Measurements from ENCODE around the gene LMO7. TPM values are rescaled to one million over a fixed set of nuclear protein-coding genes. Genes with fewer than 3 reads are reported as not detected.
"Not testable (repeated sequence)": the region's sequence is repeated elsewhere in the genome, so short reads cannot be mapped to it uniquely, and the experiment has no call there.

The LMO7 gene
- total RNA-seq, 1 donor from 2014 or later = 480 TPM

DNA sequence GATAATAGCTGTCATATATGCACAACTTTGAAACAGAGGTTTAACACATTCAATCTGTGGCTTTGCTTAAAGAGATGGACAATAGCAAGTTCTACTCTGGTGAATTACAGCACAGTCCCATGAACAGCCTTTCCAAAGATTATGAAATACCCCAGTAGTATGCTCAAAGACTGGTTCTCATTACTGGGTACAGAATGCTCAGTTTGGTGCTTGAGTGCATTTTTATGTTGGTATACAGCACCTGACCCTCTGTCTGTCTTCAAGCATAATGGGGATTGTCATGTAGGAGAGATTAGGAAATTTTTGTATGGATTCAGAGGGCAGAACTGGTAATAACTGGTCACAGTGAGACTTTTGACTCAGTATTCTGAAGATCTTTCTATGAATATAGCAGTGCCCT lies 7.6 kb downstream of the LMO7 start:
- ATAC-seq (no peak), DNase-seq (no peak)
- intact Hi-C loops (cut with micrococcal nuclease) = no loop called here

DNA sequence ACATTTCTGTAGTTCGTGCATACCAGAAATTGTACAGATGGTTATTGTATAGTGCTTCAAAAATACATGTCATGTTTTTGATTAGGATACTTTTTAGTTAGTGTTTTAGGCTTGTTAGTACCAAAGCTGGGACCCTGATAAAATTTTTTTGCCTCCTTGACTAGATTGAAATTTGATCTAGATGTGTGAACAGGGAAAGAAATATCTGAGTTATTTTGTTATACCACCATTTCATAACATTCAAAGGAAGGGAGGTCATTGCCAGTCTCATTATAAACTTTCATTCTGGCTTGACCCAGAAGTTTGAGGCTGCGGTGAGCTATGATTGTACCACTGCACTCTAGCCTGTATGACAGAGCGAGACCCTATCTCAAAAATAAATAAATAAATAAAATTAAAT lies 9.0 kb downstream of the LMO7 start:
- intact Hi-C loops (cut with micrococcal nuclease) = no loop called here
- ATAC-seq (no peak), DNase-seq (no peak)

DNA sequence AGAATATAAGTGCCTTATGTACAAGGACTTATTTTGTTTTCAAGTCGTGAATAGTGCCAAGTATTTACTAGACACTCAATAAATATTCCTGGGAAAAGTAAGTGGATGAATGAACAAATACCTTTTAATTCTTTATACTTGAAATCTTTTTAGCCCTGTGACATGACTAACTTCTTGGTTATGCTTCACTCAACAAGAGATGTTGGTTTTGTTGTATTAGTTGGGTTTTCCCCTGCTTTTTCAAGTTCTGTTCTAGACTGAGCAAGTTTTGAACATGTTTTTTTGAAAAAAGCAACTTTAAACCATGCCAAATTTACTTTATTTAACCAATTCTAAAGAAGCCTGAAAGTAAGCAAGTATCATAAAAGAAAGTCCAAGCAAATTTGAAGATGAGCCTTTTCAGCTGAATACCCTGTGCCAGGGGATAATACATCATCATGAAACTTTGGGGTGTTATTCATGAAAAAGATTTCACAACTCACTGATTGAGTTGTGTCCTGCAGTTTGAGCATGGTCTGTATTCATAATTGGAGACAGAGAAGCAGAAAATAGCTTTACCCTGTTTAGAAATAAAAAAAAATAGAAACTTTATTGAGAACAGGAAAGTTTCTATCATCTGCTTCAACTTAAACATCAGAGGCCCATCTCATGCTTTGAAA lies 11.1 kb downstream of the LMO7 start:
- intact Hi-C loops (cut with micrococcal nuclease) = no loop called here
- DNase-seq (no peak), ATAC-seq (no peak)

DNA sequence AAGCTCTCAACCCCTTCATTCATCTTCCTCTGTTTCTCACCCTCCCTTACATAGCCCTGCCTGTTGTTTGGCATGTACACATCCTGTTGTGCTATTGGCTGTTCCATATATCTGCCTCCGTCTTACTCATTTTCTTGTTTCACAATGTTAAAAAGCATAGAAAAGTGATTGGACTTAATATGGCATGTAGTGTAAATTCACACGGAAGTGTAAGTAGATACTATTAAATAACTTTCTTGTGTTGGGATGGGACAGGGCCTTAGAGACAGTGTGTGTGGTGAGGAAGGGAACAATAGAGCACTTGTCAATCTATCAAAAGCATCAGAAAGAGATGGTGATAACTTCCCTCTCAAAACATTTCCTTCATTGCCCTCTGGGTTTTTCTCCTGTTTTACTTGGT lies 12.3 kb downstream of the LMO7 start:
- ATAC-seq = no peak
- no peak for DNase-seq
- intact Hi-C loops (cut with micrococcal nuclease) = no loop called here

DNA sequence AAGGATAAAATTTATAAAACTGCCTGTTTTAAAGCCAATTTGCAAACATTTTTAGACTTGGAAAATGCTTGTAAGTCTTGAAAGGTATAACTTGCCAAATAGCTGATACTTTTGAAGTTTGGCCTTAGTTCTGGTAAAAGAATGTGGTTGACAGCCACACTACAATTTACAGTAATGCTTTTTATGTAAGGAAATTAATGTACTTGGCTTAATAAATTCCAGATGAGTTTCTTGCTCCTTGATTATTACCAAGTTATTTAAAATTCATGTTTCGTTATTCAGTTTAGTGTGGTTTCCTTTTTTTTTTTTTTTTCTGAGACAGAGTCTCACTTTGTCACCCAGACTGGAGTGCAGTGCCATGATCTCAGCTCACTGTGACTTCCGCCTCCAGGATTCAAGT lies 14.9 kb downstream of the LMO7 start:
- no peak for DNase-seq
- intact Hi-C loops (cut with micrococcal nuclease) = loop anchor here (1.0 kb wide), 1 partner anchor 13 kb away; no protein-coding TSS in a partner anchor
- ATAC-seq = no peak

DNA sequence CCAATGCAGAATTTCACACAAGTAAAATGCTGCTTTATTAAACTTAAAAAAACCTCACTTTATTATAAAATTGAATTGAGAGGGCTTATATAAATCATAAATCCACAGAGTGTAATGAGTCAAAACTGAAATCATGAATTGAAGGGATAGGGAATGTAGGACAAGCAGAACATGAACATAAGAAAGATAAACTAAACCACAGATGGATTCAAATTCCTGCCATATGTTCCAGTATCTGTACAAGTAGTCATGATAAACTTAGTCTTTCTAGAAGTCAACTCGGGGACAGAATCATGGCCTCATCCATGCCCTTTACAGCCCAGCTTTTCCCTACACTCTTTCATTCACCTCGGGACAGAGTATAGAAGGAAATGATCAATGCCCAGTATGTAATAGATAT lies 16.6 kb downstream of the LMO7 start:
- intact Hi-C loops (cut with micrococcal nuclease) = no loop called here
- ATAC-seq (no peak), DNase-seq (no peak)

DNA sequence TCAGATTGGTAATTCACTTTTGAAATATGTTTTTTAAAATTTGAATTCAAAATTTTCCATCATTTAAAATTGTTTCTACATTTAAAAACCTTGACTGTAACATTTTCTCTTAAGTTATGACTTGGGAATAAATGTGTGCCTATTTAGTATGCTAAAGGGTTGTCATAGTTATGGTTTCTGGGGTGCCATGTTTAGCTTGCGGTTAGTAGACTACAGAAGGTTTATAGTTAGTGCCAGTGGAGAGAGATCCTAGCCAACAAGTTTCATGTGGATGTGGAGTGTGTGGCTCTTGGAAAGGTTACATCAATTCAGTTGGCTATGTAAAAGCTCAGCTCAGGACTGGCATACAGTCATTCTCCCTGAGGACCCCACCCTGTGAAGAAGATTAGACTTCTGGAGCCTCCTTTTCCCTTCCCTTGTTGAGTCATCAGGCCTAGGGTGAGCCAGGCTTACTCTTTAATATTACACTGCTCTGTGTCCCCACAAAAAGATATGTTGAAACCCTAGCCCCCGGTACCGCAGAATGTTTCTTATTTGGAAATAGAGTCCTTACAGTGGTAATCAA lies 20.4 kb downstream of the LMO7 start:
- intact Hi-C loops (cut with micrococcal nuclease) = no loop called here
- DNase-seq = no peak
- ATAC-seq = no peak

DNA sequence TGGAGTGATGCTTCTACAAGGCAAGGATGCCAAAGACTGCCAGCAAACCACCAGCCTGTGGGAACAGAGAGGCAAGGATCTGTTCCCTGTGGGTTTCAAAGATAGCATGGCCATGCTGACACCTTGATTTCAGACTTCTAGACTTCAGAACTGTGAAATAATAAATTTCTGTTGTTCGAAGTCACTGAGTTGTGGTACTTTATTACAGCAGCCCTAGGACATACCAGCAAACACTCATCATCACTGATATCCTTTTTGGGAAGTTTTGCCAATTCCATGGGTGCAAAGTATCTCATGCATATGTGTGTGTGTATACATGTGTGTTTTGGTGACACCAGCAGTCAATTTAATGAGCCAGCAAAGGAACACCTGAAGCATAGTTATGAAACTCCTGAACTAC lies 21.0 kb downstream of the LMO7 start:
- DNase-seq (no peak), ATAC-seq (no peak)
- intact Hi-C loops (cut with micrococcal nuclease) = no loop called here

DNA sequence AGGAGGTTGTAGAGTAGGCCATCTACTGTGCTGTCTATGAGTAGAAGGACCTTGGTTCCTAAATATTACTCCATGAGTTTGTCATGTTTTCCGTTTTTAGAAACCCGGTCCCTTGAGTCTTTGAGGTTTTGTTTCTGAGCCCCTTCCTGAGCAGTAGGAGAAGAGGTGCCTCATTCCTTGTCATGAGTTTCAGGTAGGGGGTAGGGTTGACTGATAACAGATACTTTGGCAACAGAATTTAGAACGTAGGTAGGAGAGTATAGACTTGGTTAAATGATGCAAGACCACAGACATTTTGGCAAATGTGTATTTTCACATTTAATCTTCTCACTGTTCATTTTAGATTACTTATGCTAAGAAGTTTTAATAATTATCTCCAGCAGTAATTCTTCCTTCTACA lies 24.6 kb downstream of the LMO7 start:
- no peak for ATAC-seq
- no peak for DNase-seq
- intact Hi-C loops (cut with micrococcal nuclease) = no loop called here

DNA sequence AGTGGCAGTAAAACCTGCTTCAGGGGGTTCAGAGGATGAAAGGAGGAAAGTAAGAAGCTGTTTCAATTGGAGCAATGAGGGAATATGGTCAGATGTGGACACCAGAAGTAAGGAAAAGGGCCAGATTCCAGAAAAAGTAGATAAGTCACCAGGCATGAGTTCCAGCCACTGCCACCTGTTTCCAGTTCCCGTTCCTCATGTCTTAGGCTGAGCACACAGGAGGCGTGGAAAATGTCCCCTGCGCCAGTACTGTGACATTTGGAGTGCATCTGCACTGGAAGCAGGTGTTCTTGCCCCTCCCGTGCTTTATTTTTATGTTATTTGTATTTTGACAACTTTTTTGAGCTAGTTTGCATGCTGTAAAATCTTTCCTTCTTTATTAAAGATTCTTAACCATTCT lies 25.3 kb downstream of the LMO7 start:
- intact Hi-C loops (cut with micrococcal nuclease) = no loop called here
- DNase-seq (no peak), ATAC-seq (no peak)

DNA sequence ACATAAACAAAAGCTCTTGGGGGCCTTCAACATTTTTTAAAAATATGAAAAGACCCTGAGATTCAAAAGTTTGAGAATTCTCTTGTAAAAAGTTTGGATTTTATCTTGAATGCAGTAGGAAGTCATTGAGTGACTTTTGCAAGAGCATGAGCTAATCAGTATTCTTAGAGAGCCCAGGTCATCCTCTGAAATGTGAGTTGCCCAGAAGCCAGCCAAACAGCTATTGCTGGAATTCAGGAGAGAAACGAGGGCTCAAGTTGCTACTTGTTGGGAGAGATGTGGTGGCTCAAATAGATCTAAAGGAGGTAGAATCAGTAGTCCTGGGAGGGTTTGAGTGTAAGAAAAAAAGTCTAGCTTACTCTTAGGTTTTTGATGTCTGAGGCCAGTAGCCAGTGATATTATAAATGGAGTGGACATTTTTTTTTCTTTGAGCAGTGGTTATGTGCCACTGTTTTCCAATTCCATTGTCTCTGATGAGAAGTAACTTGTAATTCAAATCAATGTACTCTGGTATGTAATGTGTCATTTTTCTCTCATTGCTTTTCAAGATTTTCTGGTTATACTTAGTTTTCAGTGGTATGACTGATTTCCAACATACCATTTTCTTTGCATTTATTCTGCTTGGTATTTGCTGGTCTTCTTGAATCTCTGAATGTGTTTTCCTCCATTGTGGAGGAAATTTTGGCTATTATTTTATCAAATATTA lies 30.7 kb downstream of the LMO7 start:
- ATAC-seq (peak; percentile 44), DNase-seq (no peak)
- intact Hi-C loops (cut with micrococcal nuclease) = no loop called here

DNA sequence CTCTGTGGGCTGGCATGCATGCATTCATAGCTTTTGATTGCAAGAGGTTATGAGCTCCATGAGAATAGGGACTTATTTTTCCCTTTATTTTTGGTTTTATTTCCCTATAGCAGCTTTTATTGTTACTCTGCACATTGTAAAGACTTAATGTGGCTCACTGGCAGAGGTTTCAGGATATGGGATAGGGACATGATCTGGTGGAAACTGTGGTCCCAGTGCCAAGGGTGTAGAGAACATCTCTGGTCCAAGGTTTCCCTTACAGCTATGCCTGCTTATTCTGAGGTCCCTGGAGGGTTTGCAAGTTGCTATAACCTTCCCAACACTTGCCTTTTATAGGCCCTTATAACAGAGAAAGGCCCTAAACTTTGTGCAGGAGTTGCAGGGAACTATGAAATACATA lies 33.6 kb downstream of the LMO7 start:
- no peak for DNase-seq
- no peak for ATAC-seq
- intact Hi-C loops (cut with micrococcal nuclease) = no loop called here

DNA sequence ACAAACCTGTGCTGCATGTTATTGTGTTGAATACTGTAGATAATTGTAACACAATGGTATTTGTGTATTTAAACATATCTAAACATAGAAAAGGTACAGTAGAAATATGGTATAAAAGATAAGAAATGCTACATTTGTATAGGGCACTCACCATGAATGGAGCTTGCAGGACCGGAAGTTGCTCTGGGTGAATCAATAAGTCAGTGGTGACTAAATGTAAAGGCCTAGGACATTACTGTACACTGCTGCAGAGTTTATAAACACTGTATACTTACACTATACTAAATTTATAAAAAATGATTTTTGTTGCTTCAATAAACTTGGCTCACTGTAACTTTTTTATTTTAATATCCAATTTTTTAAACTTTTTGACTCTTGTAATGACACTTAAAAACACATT lies 34.4 kb downstream of the LMO7 start:
- intact Hi-C loops (cut with micrococcal nuclease) = no loop called here
- no peak for ATAC-seq

DNA sequence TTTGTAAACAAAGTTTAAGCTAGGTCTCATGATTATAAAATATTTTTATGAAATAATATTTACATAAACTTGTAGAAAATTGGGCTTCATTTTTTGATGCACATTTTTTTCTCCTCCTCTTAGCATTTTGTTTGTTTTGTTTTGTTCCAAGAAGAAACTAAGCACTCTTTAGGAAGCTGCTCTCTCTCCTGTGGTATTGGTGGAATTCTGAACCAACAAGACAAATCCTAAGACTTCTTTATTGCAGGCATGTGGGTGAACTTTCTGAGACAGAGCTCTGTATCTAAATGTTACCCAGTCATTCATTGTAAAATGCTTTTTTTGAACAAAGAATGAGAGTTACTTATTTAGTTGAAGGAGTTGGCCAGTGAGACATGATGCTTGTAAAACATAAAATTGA lies 39.3 kb downstream of the LMO7 start:
- DNase-seq (no peak), ATAC-seq (no peak)
- intact Hi-C loops (cut with micrococcal nuclease) = no loop called here

More for the DNA sequence above, 34.4 kb downstream of the LMO7 start:
- DNase-seq = no peak

DNA sequence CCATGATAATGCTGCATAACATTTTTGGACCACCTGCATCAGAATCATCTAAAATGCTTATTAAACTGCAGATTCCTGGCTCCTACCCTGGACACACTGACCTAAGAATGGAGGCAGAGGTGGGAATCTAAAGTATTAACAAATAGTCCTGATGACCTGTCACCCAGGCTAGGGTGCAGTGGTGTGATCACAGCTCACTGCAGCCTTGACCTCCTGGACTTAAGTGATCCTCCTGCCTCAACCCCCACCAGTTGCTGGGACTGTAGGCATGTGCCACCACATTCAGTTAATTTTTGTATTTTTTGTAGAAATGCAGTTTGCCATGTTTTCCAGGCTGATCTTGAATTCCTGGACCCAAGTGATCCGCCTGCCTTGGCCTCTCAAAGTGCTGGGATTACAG lies 43.3 kb downstream of the LMO7 start:
- ATAC-seq (no peak), DNase-seq (no peak)
- intact Hi-C loops (cut with micrococcal nuclease) = no loop called here

DNA sequence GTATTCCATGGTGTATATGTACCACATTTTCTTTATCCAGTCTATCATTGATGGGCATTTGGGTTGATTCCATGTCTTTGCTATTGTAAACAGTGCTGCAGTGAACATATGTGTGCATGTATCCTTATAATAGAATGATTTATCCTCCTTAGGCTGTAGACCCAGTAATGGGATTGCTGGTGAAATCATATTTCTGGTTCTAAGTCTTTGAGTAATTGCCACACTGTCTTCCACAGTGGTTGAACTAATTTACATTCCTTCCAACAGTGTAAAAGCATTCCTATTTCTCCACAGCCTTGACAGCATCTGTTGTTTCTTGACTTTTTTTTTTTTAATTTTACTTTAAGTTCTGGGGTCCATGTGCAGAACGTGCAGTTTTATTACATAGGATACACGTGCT lies 44.1 kb downstream of the LMO7 start:
- DNase-seq; ATAC-seq; intact Hi-C loops (cut with micrococcal nuclease): not testable (repeated sequence)

DNA sequence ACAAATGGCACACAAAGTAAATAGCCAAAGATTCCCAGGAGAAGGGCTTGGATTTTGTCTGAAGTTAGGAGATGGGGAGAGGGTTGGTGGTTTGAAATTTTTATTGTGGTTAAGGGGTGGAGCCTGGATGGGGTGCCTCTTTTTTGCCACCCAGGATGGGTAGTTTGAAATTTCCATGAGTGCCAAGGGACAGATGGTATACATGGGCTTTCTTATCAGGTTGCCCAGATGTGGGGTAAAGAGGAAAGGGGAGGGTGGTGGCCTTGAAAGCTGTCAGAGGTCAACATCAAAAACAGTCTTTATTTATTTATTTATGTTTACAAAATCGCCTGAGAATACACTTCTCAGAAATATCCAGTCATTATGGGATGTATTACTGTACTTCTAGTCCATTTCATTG lies 46.2 kb downstream of the LMO7 start:
- ATAC-seq (no peak), DNase-seq (no peak)
- intact Hi-C loops (cut with micrococcal nuclease) = no loop called here

DNA sequence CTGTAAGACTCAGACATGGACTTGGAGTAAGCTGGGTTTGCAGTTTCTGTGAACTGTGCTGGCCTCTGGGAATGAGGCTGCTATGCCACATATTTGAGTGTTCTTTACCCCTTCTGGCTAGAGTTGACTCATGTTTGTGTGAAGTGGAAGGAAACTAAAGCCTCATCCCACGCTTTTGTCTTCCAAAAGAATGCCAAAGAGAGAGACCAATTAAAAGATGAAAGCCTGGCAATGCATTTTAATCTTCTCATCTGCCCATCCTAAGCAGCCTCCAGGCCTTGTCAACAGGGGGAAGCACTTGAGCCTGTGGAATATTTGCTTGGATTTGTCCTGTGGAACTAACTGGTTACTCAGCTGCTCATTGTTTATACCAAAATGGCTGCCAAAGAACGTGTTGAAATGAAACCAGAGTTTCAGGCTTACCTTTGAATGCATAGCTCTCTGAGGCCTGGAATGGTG lies 49.1 kb downstream of the LMO7 start:
- DNase-seq (no peak), ATAC-seq (no peak)
- intact Hi-C loops (cut with micrococcal nuclease) = no loop called here

DNA sequence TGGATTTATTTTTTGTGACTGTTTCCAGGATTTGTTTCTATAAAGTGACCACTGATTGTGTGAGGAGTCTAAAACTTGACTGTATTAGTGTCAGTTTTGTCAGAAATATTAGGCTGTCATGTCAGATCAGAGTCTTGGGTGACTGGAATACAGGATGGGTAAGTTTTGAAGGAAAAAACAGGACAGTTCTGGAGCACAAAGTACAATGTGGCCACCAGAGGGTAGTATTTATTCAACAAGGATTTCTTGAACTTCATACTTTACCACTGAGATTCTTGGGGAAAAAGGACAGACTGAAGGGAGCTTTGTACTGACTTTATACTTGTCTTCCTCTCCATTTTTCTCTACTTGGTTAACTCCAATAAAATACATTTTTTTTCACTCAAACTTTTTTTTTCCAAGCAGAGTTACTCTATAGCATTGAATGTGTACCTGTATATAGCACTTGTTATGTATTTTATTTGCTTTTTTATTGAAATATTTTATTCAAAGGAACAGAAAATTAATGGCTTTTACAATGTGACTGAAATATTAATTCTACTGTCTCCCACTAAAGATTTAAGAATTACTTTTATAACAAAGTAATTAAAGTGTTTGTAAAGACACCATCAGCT lies 51.1 kb downstream of the LMO7 start:
- intact Hi-C loops (cut with micrococcal nuclease) = no loop called here
- DNase-seq (no peak), ATAC-seq (no peak)

DNA sequence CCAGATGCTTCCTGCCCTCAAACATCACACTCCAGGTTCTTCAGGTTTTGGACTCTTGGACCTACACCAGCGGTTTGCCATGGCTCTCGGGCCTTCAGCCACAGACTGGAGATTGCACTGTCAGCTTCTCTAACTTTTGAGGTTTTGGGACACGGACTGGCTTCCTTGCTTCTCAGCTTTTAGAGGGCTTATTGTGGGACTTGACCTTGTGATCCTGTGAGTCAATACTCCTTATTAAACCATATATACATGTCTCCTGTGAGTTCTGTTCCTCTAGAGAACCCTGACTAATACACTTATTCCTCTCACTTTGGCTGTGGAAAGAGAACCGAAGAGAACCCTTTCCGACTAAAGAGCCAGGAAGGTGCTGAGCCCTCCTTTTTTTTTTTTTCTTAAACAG lies 53.6 kb downstream of the LMO7 start:
- no peak for DNase-seq

More for the DNA sequence above, 53.6 kb downstream of the LMO7 start:
- intact Hi-C loops (cut with micrococcal nuclease) = loop anchor here (10.0 kb wide), 2 partner anchors 55 to 115 kb away; no protein-coding TSS in a partner anchor
- ATAC-seq = no peak

All from left ventricle myocardium superior (tissue), 1 donor.